Activated T-cell treated with anti-CD3 and anti-CD28 coated beads for 1 hour (primary cell): ENCODE data around the gene ATRN.

Experiments
- DNase-seq: peaks from one replicate; pipeline ENCODE4 v3.0.0-alpha.2; 2020; ENCODE audit warnings: low read depth

The ATRN gene

DNA sequence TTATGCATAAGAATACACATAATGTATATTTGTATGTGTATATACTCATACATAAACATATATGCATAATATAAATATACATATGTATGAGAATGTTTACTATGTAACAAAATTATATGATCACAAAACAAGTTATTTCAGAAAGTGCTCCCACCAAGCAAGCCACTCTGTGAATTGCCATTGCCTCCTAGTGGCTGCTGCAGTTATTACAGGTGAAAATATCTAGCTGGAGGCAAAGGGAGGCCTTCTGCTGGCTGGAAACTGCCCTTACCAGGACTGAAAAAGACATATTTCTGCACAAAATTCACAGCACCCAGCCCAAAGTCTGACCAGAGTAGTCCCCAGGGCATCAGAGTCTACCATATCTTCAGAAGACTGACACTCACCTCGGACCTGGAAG is 225.4 kb downstream of the ATRN start:
- no peak for DNase-seq

- DNase-seq, result no peak
These were observed 226.1 kb downstream of the ATRN start for GRCh38 chr20:3696745-3697587.

GRCh38 chr20:3697588-3698305 is 226.9 kb downstream of the ATRN start:
- DNase-seq, result no peak

DNA sequence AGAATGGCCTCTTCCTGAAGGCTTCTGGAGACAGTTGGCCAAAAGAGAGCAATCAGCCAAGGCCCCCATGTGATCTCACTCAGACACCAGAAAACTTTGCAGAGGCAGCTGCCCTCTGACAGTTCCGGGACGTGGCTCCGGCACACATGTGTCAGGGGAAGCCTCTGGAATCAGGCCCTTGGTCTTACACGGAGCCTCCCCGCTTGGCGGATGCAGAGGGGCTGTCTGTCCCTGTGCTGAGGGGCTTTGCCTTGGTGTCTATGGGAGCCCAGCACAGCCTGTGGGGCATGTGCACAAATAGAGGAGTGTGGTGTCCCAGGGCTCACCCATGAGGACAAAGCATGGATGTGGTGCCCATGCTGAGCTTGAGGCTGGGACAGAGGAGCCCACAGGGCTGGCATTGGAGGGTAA is 227.8 kb downstream of the ATRN start:
- DNase-seq, result no peak

- DNase-seq, result no peak
These were observed 228.2 kb downstream of the ATRN start for GRCh38 chr20:3699037-3699436.
